GM12874 (cell line): ENCODE data around the gene C3orf20.

Source experiments
- CTCF ChIP-seq: IDR thresholded peaks from 2 replicates; pipeline ENCODE4 v1.5.1; 2011; ENCODE audit warnings: low read depth, mild to moderate bottlenecking, control low read depth, low read length, moderate library complexity; ENCODE audit not compliant: insufficient read depth

The C3orf20 gene

GRCh38 chr3:14808025-14808424 lies 133.1 kb downstream of the C3orf20 start:
- TF ChIP-seq CTCF, result no peak

GRCh38 chr3:14808502-14809266 lies 133.7 kb downstream of the C3orf20 start:
- no peak for TF ChIP-seq CTCF

- no peak for TF ChIP-seq CTCF
These were observed 135.3 kb downstream of the C3orf20 start for GRCh38 chr3:14810070-14810791.

GRCh38 chr3:14810801-14811661 lies 136.1 kb downstream of the C3orf20 start:
- no peak for TF ChIP-seq CTCF

GRCh38 chr3:14811684-14812083 lies 136.7 kb downstream of the C3orf20 start:
- no peak for TF ChIP-seq CTCF

GRCh38 chr3:14812196-14812790 lies 137.4 kb downstream of the C3orf20 start:
- no peak for TF ChIP-seq CTCF
